MCF 10A (cell line): ENCODE results near the gene GRIK2. TPM values are rescaled to one million over a fixed set of nuclear protein-coding genes. Genes with fewer than 3 reads are reported as not detected.

Experiments
- BruUV-seq: library from RNA; stranded (reverse); fragments of 400-500 nt; replicated peaks from 2 replicates; lab custom pipeline; 2021; lab: Mats Ljungman, UMichigan
- CTCF ChIA-PET: fragments of 300-600 bp; sonication (Branson Sonifier 250); formaldehyde crosslinking; extraction: SDS; loops from one replicate; lab custom pipeline; 2021; ENCODE audit warnings: antibody characterized with exemption, inconsistent platforms; lab: Yijun Ruan, JAX
- POLR2A ChIA-PET: fragments of 300-600, 350-650 bp; sonication (Branson Sonifier 250); formaldehyde crosslinking; extraction: SDS; loops from one replicate; lab custom pipeline; 2020; ENCODE audit warnings: antibody characterized with exemption, inconsistent platforms; lab: Yijun Ruan, JAX
- DNase-seq: peaks from one replicate; pipeline ENCODE4 v3.0.0-alpha.2; 2018; ENCODE audit not compliant: unreplicated experiment
- H3K27ac Mint-ChIP-seq: one replicate; pipeline ENCODE4 v1.8.0; 2022; ENCODE audit warnings: mild to moderate bottlenecking, low read depth, mixed read lengths; ENCODE audit not compliant: unreplicated experiment
- H3K27me3 Mint-ChIP-seq: one replicate; pipeline ENCODE4 v1.8.0; 2022; ENCODE audit warnings: mixed read lengths; ENCODE audit not compliant: insufficient read depth, unreplicated experiment
- H3K36me3 Mint-ChIP-seq: one replicate; pipeline ENCODE4 v1.8.0; 2022; ENCODE audit warnings: mild to moderate bottlenecking, moderate library complexity, mixed read lengths; ENCODE audit not compliant: insufficient read depth, unreplicated experiment
- H3K4me1 Mint-ChIP-seq: one replicate; pipeline ENCODE4 v1.8.0; 2022; ENCODE audit warnings: mixed read lengths; ENCODE audit not compliant: insufficient read depth, unreplicated experiment
- H3K4me3 Mint-ChIP-seq: one replicate; pipeline ENCODE4 v1.8.0; 2022; ENCODE audit warnings: mild to moderate bottlenecking, moderate library complexity, mixed read lengths; ENCODE audit not compliant: unreplicated experiment
- H3K9me3 Mint-ChIP-seq: one replicate; pipeline ENCODE4 v1.8.0; 2022; ENCODE audit warnings: mixed read lengths; ENCODE audit not compliant: unreplicated experiment
- CTCF ChIP-seq: fragments of 200-600 bp; IDR thresholded peaks from one replicate; pipeline ENCODE4 v1.8.0; 2022; ENCODE audit warnings: antibody characterized with exemption, mild to moderate bottlenecking; ENCODE audit not compliant: unreplicated experiment
- intact Hi-C: fragments of 100-400 bp; cut with micrococcal nuclease; formaldehyde crosslinking; loops from 2 replicates; pipeline ENCODE4 v1.14.1; 2022
- total RNA-seq: library from RNA; stranded (reverse); gene quantifications from 2 replicates; pipeline ENCODE4 v1.2.3, GENCODE V29; 2022

GRIK2 gene
- total RNA-seq, 1 experiment from 2014 or later, result 0.89 TPM

GRCh38 chr6:101760843-101761621, 367.5 kb downstream of the GRIK2 start:
- no TSS peak for BruUV-seq
- CTCF ChIA-PET, result interaction anchor here (0.7 kb wide), 1 partner anchor 9 kb away, joined by 3 read pairs; no protein-coding TSS in a partner anchor
- peak overlapping the region; percentile 73 for H3K27ac Mint-ChIP-seq
- peaks cover 15% of the 10 kb centered on the region for H3K4me1 Mint-ChIP-seq
- H3K36me3 Mint-ChIP-seq, result no peaks in the 10 kb centered on the region
- POLR2A ChIA-PET, result interaction anchor here (1.0 to 1.7 kb wide), 5 partner anchors 16 to 881 kb away, joined by 4 to 11 read pairs (median 4); no protein-coding TSS in a partner anchor
- peak; percentile 95 for DNase-seq
- peak overlapping the region; percentile 14 for H3K4me3 Mint-ChIP-seq
- H3K27me3 Mint-ChIP-seq, result no peaks in the 10 kb centered on the region
- intact Hi-C loops, result loop anchor here (2.0 to 10.0 kb wide), 2 partner anchors 38 to 366 kb away; partner anchors contain the start of gene GRIK2
- no peak for TF ChIP-seq CTCF
- no peaks in the 10 kb centered on the region for H3K9me3 Mint-ChIP-seq

DNA sequence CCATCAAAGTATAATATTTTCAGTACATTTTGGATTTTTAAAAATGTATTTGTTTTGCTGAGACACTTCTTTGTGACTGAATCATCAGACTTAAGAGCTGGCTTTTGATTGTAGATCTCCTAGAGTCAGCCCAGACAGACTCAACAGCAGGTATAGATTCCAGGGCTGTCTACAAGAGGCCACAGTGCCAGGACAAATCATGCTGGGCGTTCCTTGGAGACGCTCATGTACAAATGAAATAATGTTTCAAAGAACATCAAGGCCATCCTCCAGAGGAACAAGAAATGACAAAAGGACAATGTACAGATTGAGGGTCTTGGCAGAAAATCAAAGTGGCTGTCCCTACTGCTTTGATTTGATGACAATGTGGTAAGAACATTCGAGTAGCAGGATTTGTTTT, 369.3 kb downstream of the GRIK2 start:
- CTCF ChIA-PET, result no interaction called here
- intact Hi-C loops, result loop anchor here (10.0 kb wide), 1 partner anchor 368 kb away; the partner anchor contains the start of gene GRIK2
- no TSS peak for BruUV-seq
- Mint-ChIP-seq H3K27me3 (no peaks in the 10 kb centered on the region), H3K27ac (peak overlapping the region; percentile 73), H3K36me3 (no peaks in the 10 kb centered on the region), H3K4me1 (peaks cover 15% of the 10 kb centered on the region), H3K4me3 (no peak overlapping the region), H3K9me3 (no peaks in the 10 kb centered on the region)
- no peak for DNase-seq
- no peak for TF ChIP-seq CTCF
- POLR2A ChIA-PET, result interaction anchor here (1.1 kb wide), 1 partner anchor 16 kb away, joined by 9 read pairs; no protein-coding TSS in a partner anchor

- no TSS peak for BruUV-seq
- CTCF ChIA-PET, result interaction anchor here (0.5 kb wide), 1 partner anchor 1420 kb away, joined by 3 read pairs; no protein-coding TSS in a partner anchor
- H3K36me3 Mint-ChIP-seq, result no peaks in the 10 kb centered on the region
- peaks cover 20% of the 10 kb centered on the region for H3K4me1 Mint-ChIP-seq
- intact Hi-C loops, result loop anchor here (10.0 kb wide), 1 partner anchor 370 kb away; the partner anchor contains the start of gene GRIK2
- no peak for DNase-seq
- no peak for TF ChIP-seq CTCF
- H3K27ac Mint-ChIP-seq, result no peak overlapping the region
- no peaks in the 10 kb centered on the region for H3K9me3 Mint-ChIP-seq
- no peak overlapping the region for H3K4me3 Mint-ChIP-seq
- POLR2A ChIA-PET, result no interaction called here
- H3K27me3 Mint-ChIP-seq, result no peaks in the 10 kb centered on the region
Observed at GRCh38 chr6:101765281-101765680, 371.8 kb downstream of the GRIK2 start.

DNA sequence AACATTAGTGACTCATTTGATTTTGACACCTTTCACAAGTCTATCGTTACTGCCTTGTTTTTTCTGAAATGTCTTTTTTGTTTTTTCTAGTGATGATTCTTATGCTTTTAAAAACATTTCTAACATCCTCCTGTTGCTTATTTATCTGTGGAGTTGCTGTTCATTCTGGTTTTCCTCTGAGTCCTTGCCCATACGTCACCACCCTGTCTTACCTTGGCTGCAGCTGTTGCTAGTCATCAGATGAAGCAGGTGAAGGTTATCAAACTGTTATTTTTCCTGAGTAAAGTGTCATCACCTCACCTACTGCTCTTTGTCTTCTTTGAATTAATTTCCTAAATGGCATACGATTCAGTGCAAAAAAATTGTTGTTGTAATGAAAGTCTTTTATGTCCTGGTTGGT, 376.6 kb downstream of the GRIK2 start:
- Mint-ChIP-seq H3K36me3 (no peaks in the 10 kb centered on the region), H3K27ac (peak overlapping the region; percentile 28), H3K4me1 (peaks cover 7% of the 10 kb centered on the region), H3K4me3 (no peak overlapping the region), H3K27me3 (no peaks in the 10 kb centered on the region), H3K9me3 (no peaks in the 10 kb centered on the region)
- BruUV-seq, result no TSS peak
- ChIA-PET POLR2A (no interaction called here), CTCF (no interaction called here)
- no peak for TF ChIP-seq CTCF
- intact Hi-C loops, result no loop called here
- DNase-seq, result no peak
